GM19025 (cell line): ENCODE results near the gene SLC36A4.
"Not testable (repeated sequence)": the region's sequence is repeated elsewhere in the genome, so short reads cannot be mapped to it uniquely, and the experiment has no call there.

ENCODE experiments used
- ATAC-seq: cut with Tn5 transposase; IDR thresholded peaks from one replicate; pipeline ENCODE4 v1.9.1; 2021; ENCODE audit warnings: mild to moderate bottlenecking, low read depth, moderate library complexity; ENCODE audit not compliant: unreplicated experiment

The SLC36A4 gene

DNA sequence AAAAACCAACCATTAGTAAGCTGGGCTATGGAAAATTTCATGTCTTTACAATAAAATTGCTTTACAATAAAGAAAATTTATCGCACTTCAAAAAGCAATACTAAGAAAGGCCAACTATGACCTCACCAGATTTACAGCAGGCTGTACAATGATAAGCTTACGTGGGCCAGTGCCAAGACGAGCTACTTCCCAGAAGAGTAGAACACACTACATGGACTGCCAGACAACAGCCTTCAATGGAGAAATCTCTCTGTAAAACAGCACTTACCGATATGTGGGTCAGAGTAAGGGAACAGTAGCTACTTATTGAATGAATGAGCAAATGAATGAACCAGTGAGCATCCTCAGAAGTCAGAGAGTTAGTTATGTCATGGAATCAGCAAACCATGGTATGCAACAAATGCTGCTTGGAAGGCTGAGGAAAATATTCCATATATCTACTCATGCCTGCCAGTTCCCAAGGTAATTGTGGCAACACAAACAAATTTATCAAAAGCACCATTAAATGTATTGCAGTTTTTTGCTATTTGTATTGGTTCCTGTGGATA is 74.4 kb downstream of the SLC36A4 start:
- ATAC-seq = no peak

DNA sequence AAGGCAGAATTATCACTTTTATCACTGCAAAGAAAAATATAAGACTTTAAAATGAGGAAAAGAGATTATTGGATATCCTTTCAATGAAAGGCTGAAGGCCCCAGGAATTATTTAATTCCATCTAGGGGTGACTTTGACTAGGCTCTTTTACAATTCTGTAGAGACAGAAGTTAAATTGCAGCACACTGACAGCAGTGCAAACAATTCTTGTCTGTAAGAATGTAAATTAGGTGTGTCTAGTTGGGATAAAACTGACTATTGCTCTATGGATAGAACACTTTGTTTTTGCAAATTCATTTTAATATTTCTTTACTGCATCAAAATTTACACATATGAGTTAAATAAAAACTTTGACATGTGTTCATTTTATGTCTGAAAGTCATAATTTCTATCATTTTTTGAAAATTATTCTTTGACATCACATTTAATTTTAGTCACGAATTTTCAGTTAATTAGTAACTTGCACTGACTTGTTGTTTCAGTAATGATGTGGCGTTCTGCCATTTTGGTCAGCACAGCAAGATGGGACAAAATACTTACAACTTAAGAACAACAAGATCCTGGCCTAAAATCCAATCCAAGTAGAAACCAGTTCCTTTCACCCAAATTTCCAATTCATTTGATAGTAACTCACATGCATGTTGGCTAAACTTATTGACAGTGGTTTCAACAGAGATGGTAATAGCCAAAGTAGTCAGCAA is 75.1 kb downstream of the SLC36A4 start:
- no peak for ATAC-seq

DNA sequence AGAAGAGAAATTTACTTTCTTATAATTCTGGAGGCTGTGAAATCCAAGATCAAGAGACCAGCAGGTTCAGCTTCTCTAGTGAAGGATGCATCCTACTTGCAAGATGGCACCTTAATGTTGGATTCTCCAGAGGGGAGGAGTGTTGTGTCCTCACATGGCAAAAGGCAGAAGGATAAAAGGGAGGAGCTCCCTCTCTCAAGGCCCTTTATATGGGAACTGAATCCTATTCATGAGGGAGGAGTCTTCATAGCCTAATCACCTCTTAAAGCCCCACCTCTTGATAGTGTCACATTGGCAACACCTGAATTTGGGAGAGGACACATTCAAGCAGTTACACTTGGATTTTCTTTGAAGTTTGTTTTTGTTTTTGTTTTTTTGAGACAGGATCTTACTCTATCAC is 79.5 kb downstream of the SLC36A4 start:
- no peak for ATAC-seq

DNA sequence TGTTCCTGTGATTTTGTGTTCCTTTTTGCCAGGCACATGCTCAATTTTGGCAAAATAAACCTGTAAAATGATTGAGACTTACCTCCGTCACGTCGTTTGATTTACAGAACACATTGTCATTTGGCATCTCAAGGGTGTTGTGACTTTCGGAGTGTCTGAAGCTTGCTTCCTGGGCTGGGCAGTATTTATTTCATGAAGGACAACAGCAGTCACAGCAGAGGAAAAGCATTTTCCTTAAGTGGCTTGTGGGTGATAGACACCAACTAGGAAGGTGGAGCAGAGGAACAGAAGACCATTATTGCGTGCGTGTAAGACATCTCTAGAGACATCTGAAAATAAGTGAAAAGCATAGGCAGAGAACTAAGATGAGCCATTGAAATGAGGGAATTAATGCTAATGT is 80.2 kb downstream of the SLC36A4 start:
- ATAC-seq = no peak

DNA sequence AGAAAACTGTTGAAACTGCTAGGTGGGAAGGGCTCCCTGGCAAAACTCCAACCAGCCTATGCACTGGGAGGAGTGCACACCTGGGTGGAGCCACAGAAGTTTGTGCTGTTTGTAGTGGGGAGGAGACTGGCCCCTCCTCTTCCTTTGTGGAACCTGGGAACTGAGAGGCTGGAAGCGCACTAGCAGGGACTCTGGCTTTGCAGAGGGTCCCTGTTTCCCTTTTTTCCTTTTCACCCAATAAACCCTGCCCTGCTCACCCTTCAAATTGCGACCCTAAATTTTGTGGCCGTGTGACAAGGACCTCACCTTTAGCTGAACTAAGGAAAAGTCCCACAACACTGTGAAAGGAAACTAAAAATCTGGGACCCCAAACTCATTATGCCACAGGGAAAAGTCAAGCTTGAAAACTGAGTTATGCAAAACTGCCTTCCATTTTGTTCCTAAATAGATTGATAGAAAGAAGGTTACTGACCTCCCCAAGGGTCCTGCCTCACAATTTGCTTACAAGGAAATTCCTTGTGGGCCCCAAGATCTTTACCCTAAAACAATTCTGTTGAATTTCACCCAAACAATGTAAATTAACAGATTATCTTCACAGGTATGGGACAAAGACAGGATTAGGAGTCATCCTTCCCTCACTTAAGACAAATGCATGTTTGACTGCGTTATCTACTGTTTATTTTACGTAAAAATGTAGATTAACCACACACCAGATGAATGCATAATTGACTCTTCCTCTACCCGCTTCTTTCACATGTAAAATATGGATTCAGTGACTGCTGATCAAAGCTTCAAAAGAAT is 81.0 kb downstream of the SLC36A4 start:
- ATAC-seq = no peak

DNA sequence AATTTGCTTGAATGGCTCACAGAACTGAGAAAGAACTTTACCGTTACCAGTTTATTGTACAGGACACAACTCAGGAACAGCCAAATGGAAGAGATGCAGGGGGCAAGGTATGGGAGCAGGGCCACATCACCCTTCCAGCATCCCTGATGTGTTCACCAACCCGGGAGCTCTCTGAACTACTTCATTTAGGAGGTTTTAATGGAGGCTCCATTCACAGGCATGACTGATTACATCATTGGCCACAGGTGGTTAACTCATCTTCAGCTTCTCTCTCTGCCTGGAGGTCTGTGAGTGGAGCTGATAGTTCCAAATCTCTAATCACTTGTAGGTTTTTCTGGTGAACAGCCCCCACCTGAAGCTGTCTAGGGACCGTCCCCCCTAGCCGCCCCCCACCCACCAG is 83.5 kb downstream of the SLC36A4 start:
- ATAC-seq = no peak

DNA sequence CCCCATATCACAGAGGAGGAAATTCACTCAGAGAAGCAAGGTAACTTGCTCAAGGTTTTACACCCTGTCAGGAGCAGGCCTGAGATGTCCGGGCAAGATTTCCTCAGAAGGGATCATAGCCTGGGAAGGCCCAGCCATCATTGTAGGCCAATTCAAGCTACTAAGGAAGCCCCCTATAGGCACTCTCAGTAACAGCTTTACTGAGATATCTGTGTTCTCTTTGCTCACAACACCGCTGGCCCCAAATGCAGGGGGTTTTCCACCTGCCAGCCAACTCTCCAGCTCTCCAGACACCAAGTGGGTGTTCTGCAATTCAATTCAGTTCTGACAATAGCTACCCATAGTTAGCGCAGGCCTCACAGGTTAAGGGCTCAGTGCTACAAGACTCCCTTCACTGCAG is 84.0 kb downstream of the SLC36A4 start:
- no peak for ATAC-seq

DNA sequence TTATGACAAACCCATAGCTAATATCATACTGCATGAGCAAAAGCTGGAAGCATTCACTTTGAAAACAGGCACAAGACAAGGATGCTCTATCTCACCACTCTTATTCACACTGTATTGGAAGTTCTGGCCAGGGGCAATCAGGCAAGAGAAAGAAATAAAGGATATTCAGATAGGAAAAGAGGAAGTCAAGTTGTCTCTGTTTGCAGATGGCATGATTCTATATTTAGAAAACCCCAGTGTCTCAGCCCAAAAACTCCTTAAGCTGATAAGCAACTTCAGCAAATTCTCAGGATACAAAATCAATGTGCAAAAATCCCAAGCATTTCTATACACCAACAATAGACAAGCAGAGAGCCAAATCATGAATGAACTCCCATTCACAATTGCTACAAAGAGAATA is 86.6 kb downstream of the SLC36A4 start:
- not testable (repeated sequence) for ATAC-seq

DNA sequence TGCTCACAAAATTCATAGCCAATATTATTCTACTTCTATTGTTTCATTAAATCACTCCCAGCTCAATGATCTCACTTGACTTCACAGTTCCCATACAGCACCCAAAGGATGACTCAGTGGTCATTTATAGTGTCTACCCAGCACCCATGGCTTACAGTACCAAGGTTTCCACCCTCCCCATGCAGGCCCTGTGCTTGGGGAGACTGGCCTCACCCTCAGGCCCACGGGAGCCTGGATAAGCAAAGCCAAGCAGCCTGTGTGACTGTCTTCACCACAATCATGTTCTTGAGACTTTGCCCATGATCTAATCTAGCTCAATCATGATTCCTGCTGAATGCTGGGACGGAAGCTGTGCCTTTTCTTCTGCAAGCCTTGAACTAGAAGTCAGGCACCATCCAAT is 97.6 kb downstream of the SLC36A4 start:
- no peak for ATAC-seq

DNA sequence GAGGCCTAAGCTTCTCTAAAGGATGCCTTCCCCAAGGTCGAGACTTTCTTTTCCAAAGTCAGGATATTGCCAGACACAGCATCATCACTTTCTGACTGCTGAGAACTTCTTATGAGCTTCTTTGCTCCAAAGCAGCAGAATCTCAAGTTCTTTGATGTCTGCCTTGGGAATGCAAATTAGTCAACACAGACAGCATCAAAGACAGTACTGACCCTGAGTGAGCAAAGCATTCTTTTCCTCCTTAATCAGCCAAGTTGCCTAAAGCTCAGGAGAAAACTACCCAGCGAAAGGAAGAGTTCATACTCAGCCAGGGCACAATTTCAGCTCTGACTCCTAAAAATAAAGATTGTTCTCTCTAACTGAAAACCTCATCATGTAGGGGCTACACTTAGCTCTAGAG is 98.0 kb downstream of the SLC36A4 start:
- ATAC-seq = no peak
